OCI-LY1 (cell line): ENCODE data around the gene CELF4.
A peak's percentile ranks its signal among the peaks of the same experiment; 100 is the strongest.

Experiments used
- H2AFZ ChIP-seq: fragments of 200-600 bp; sonication (generic), shearing (Covaris generic); 2 replicates; pipeline ENCODE4 v1.6.0; 2014; ENCODE audit warnings: antibody characterized with exemption, mild to moderate bottlenecking, low read length
- H3F3A ChIP-seq: fragments of 200-600 bp; sonication (generic), shearing (Covaris generic); 2 replicates; pipeline ENCODE4 v1.6.0; 2014; ENCODE audit warnings: mild to moderate bottlenecking, antibody characterized with exemption, low read length, moderate library complexity; ENCODE audit not compliant: insufficient read depth
- H3K27ac ChIP-seq: fragments of 200-600 bp; sonication (generic); 2 replicates; pipeline ENCODE4 v1.5.1; 2014; ENCODE audit warnings: low read length, mixed run types, mild to moderate bottlenecking, low read depth; ENCODE audit not compliant: poor library complexity, severe bottlenecking
- H3K27me3 ChIP-seq: fragments of 200-600 bp; sonication (generic); 2 replicates; pipeline ENCODE4 v1.6.0; 2014; ENCODE audit warnings: antibody characterized with exemption, mild to moderate bottlenecking, low read length, moderate library complexity; ENCODE audit not compliant: insufficient read depth
- H3K36me3 ChIP-seq: fragments of 200-600 bp; sonication (generic); 2 replicates; pipeline ENCODE4 v1.6.1; 2014; ENCODE audit warnings: mild to moderate bottlenecking, antibody characterized with exemption, low read length, moderate library complexity, mixed read lengths; ENCODE audit not compliant: insufficient read depth
- H3K4me1 ChIP-seq: fragments of 200-600 bp; sonication (generic); 2 replicates; pipeline ENCODE4 v1.5.1; 2014; ENCODE audit warnings: mild to moderate bottlenecking, low read length, moderate library complexity; ENCODE audit not compliant: insufficient read depth, severe bottlenecking
- H3K4me2 ChIP-seq: fragments of 200-600 bp; sonication (generic), shearing (Covaris generic); 2 replicates; pipeline ENCODE4 v1.6.1; 2014; ENCODE audit warnings: low read length
- H3K4me3 ChIP-seq: fragments of 200-600 bp; sonication (generic); 2 replicates; pipeline ENCODE4 v1.5.1; 2014; ENCODE audit warnings: low read length, low read depth, mild to moderate bottlenecking, mixed read lengths; ENCODE audit not compliant: poor library complexity, severe bottlenecking
- H3K79me2 ChIP-seq: fragments of 200-600 bp; shearing (Covaris generic); 2 replicates; pipeline ENCODE4 v1.6.1; 2016; ENCODE audit warnings: mixed run types, low read length, mixed read lengths; ENCODE audit not compliant: insufficient read depth
- H3K9ac ChIP-seq: fragments of 200-600 bp; sonication (generic), shearing (Covaris generic); 2 replicates; pipeline ENCODE4 v1.6.1; 2014; ENCODE audit warnings: mild to moderate bottlenecking, low read length, mixed read lengths
- H3K9me2 ChIP-seq: fragments of 200-600 bp; sonication (generic), shearing (Covaris generic); 2 replicates; pipeline ENCODE4 v1.6.1; 2014; ENCODE audit warnings: low read depth, mild to moderate bottlenecking, low read length, mixed read lengths
- H3K9me3 ChIP-seq: fragments of 200-600 bp; shearing (Covaris generic); 2 replicates; pipeline ENCODE4 v1.6.1; 2014; ENCODE audit warnings: low read length, mixed read lengths
- H4K20me1 ChIP-seq: fragments of 200-600 bp; sonication (generic), shearing (Covaris generic); 2 replicates; pipeline ENCODE4 v1.6.0; 2016; ENCODE audit warnings: mild to moderate bottlenecking, low read length; ENCODE audit not compliant: insufficient read depth
- CTCF ChIP-seq: fragments of 200-600 bp; sonication (generic), shearing (Covaris generic); IDR thresholded peaks from 2 replicates; pipeline ENCODE4 v1.5.1; 2017; ENCODE audit warnings: mild to moderate bottlenecking, antibody characterized with exemption, low read length, moderate library complexity, mixed read lengths
- EZH2 ChIP-seq: fragments of 200-600 bp; sonication (generic), shearing (Covaris generic); IDR thresholded peaks from 2 replicates; pipeline ENCODE4 v1.8.0; 2017; ENCODE audit warnings: borderline replicate concordance, mixed run types, mild to moderate bottlenecking, antibody characterized with exemption, low read length, moderate library complexity, mixed read lengths

Gene CELF4

GRCh38 chr18:37327063-37327577 is 238.5 kb downstream of the CELF4 start:
- H2AFZ ChIP-seq: no peak overlapping the region
- no peaks in the 10 kb centered on the region for H3F3A ChIP-seq
- H3K4me3 ChIP-seq: no peak overlapping the region
- peaks cover 2% of the 10 kb centered on the region; the same call in 1 of the 2 replicates for H3K27me3 ChIP-seq
- H3K9ac ChIP-seq: no peak overlapping the region
- no peaks in the 10 kb centered on the region for H3K9me3 ChIP-seq
- H3K36me3 ChIP-seq: no peaks in the 10 kb centered on the region
- H3K4me2 ChIP-seq: no peak overlapping the region
- H3K27ac ChIP-seq: no peak overlapping the region
- H3K9me2 ChIP-seq: no peaks in the 10 kb centered on the region
- H3K79me2 ChIP-seq: no peaks in the 10 kb centered on the region
- H4K20me1 ChIP-seq: no peaks in the 10 kb centered on the region
- TF ChIP-seq CTCF (no peak), EZH2 (no peak)
- H3K4me1 ChIP-seq: no peaks in the 10 kb centered on the region

DNA sequence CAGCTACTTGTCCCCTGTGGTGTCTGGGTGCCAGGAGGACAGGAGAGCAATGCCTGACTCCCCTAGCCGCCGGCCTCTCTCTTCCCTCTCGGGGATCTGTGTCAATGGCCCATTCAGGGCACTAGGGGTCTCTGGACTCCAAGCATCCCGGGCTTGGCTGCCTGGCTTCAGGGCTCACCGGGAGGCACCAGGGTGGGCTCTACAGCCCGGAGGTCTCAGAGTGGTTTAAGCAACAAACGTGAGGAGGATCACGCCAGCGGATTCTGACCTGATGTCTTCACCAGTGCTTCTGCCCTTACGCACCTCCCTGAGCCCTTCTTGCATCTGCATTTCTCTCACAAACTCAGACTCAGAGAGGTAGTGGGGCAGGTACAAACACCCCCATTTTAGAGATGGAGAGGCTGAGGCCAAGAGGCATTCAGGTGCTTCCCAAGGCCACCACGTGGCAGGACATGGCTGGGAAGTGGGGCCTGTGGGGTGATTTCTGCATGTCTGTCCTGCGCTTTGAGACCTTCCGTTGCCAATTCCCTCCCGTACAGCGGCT is 243.0 kb downstream of the CELF4 start:
- H3K9me3 ChIP-seq: no peaks in the 10 kb centered on the region
- no peak overlapping the region for H3K4me2 ChIP-seq
- TF ChIP-seq EZH2 (no peak), CTCF (peak; percentile 70)
- H3K9me2 ChIP-seq: no peaks in the 10 kb centered on the region
- H3K27me3 ChIP-seq: peaks cover 3% of the 10 kb centered on the region; the same call in 1 of the 2 replicates
- no peaks in the 10 kb centered on the region for H3K79me2 ChIP-seq
- no peaks in the 10 kb centered on the region for H3F3A ChIP-seq
- H2AFZ ChIP-seq: no peak overlapping the region
- no peaks in the 10 kb centered on the region for H3K4me1 ChIP-seq
- H3K27ac ChIP-seq: no peak overlapping the region
- H3K4me3 ChIP-seq: no peak overlapping the region
- H3K36me3 ChIP-seq: no peaks in the 10 kb centered on the region
- no peaks in the 10 kb centered on the region for H4K20me1 ChIP-seq
- H3K9ac ChIP-seq: no peak overlapping the region

DNA sequence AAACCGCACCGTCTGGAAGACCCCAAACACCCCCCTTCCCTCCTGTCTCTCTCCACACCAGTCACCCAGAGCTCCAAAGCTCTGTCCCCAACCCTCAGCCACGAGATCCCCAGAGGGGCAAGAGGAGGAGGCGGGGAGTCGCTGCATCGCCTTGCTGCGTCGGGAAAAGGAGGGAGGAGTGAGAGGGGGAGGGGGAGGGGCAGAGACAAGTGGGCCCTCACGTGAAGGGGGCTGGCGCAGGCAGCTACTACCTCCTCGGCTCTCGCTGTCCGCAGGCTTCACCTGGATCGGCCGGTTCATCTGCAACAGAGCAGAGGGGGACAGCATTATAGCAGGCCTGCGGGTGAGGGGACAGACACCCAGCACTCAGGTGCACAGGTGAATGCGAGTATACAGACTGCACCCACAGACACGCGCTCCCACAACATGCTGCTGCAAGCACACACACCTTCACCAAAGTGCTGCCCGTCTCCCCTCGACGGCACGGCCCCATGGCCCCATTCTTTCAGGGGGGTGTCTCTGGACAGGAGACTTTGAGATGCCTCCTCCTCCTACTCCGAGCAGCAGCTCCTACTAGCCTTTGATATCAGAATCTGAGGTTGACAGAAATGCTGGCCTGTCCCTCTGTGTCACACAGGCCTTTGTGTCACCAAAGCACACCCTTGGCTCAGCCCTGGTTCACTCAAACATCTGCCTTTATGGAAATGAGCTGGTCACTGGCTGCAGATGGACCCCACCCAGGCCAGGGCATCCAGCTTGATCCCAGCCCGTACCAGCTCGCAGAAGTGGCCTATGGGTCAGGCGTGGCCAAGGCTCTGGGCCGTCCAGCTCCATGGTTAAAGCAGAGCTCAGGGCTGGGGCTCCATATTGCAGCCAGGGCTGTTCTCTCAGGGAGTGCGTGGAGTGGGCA is 243.8 kb downstream of the CELF4 start:
- Histone ChIP-seq H3K36me3 (no peaks in the 10 kb centered on the region), H3K4me2 (no peak overlapping the region), H3K9me2 (no peaks in the 10 kb centered on the region), H3K4me3 (no peak overlapping the region), H3K4me1 (no peaks in the 10 kb centered on the region), H4K20me1 (no peaks in the 10 kb centered on the region), H3K79me2 (no peaks in the 10 kb centered on the region), H2AFZ (no peak overlapping the region), H3K27me3 (peaks cover 3% of the 10 kb centered on the region; the same call in 1 of the 2 replicates), H3K27ac (no peak overlapping the region), H3K9ac (no peak overlapping the region), H3F3A (no peaks in the 10 kb centered on the region), H3K9me3 (no peaks in the 10 kb centered on the region)
- TF ChIP-seq CTCF (no peak), EZH2 (no peak)
